Neutrophil (primary cell): Measurements from ENCODE around the gene DOCK3.

Experiments
- H3K27ac ChIP-seq: fragments of 200-600 bp; sonication (generic); 2 replicates; pipeline ENCODE4 v1.5.1; 2016; ENCODE audit warnings: mild to moderate bottlenecking, moderate library complexity
- H3K27me3 ChIP-seq: fragments of 200-600 bp; sonication (generic); 2 replicates; pipeline ENCODE4 v1.6.0; 2016; ENCODE audit warnings: mild to moderate bottlenecking
- H3K36me3 ChIP-seq: fragments of 200-600 bp; sonication (generic); 2 replicates; pipeline ENCODE4 v1.5.1; 2017
- H3K4me1 ChIP-seq, 2 experiments: fragments of 200-600 bp in 1 of 2; sonication (generic) in 1 of 2; 1 replicate in 1 of 2; 2 replicates in 1 of 2; pipeline versions ENCODE4 v1.5.1 to v1.6.1; 2013 to 2016; ENCODE audit warnings: low read depth in 1 of 2, low read length in 1 of 2, mild to moderate bottlenecking in 1 of 2, moderate library complexity in 1 of 2; ENCODE audit not compliant: control insufficient read depth in 1 of 2, insufficient read depth in 1 of 2
- H3K4me3 ChIP-seq, 2 experiments: fragments of 200-600 bp in 1 of 2; sonication (generic) in 1 of 2; 1 replicate in 1 of 2; 2 replicates in 1 of 2; pipeline ENCODE4 v1.5.1; 2013 to 2016; ENCODE audit warnings: low read depth in 1 of 2, low read length in 1 of 2, mild to moderate bottlenecking in 1 of 2, moderate library complexity in 1 of 2
- H3K9me3 ChIP-seq: fragments of 200-600 bp; sonication (generic); 2 replicates; pipeline ENCODE4 v1.5.1; 2016
- TF ChIP-seq, protein P1 (sequence below): fragments of 200-600 bp; sonication (generic); IDR thresholded peaks from 2 replicates; pipeline ENCODE4 v1.5.1; 2016; ENCODE audit warnings: antibody characterized with exemption

Gene DOCK3

DNA sequence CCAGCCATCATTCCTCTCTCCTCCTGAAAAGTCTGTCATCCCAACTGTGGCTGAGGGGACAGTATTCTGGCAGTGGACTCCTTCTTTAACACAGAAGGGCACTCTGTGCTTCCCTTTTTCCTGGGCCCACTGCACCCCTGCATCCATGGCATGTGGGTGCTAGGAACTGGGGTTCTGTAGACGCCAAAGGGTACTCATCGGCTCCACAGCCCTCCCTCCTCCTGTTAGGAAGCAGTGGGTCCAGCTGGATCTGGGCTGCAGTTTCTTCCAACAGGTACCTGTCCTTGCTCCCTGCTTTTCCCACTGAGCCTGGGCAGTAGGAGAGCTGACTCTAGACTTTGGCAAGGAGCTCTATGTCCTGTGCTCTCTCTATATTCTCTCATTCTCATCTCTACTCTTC lies 704.0 kb downstream of the DOCK3 start:
- Histone ChIP-seq H3K27me3 (no peaks in the 10 kb centered on the region), H3K4me1 (peaks cover 0 to 4% of the 10 kb centered on the region in 2 experiments), H3K27ac (no peak overlapping the region), H3K9me3 (no peaks in the 10 kb centered on the region), H3K4me3 (no peak overlapping the region), H3K36me3 (no peaks in the 10 kb centered on the region)
- TF ChIP-seq, protein P1, sequence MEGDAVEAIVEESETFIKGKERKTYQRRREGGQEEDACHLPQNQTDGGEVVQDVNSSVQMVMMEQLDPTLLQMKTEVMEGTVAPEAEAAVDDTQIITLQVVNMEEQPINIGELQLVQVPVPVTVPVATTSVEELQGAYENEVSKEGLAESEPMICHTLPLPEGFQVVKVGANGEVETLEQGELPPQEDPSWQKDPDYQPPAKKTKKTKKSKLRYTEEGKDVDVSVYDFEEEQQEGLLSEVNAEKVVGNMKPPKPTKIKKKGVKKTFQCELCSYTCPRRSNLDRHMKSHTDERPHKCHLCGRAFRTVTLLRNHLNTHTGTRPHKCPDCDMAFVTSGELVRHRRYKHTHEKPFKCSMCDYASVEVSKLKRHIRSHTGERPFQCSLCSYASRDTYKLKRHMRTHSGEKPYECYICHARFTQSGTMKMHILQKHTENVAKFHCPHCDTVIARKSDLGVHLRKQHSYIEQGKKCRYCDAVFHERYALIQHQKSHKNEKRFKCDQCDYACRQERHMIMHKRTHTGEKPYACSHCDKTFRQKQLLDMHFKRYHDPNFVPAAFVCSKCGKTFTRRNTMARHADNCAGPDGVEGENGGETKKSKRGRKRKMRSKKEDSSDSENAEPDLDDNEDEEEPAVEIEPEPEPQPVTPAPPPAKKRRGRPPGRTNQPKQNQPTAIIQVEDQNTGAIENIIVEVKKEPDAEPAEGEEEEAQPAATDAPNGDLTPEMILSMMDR, result no peak

DNA sequence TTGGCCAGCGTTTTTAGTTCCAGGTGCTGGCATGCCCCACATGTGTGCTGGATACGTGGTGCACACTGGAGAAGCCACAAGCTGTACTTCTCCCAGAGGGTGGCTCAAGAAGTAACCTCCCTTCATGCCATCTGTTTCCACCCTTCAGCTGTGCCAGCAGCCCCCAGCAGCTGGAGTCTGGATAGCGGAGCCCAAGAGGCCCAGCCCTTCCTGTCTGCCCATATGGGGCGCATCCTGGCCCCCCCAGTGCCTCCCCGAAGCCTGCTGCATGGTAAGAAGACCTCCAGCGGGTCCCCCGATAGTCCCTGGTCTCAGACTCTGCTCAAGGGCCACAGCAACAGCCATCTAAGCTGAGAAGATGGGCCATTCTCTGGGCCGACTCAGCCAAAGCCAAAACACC lies 704.6 kb downstream of the DOCK3 start:
- Histone ChIP-seq H3K4me3 (no peak overlapping the region), H3K36me3 (no peaks in the 10 kb centered on the region), H3K4me1 (peaks cover 5 to 10% of the 10 kb centered on the region in 2 experiments), H3K27ac (no peak overlapping the region), H3K27me3 (no peaks in the 10 kb centered on the region), H3K9me3 (no peaks in the 10 kb centered on the region)
- TF ChIP-seq, protein P1, result no peak

DNA sequence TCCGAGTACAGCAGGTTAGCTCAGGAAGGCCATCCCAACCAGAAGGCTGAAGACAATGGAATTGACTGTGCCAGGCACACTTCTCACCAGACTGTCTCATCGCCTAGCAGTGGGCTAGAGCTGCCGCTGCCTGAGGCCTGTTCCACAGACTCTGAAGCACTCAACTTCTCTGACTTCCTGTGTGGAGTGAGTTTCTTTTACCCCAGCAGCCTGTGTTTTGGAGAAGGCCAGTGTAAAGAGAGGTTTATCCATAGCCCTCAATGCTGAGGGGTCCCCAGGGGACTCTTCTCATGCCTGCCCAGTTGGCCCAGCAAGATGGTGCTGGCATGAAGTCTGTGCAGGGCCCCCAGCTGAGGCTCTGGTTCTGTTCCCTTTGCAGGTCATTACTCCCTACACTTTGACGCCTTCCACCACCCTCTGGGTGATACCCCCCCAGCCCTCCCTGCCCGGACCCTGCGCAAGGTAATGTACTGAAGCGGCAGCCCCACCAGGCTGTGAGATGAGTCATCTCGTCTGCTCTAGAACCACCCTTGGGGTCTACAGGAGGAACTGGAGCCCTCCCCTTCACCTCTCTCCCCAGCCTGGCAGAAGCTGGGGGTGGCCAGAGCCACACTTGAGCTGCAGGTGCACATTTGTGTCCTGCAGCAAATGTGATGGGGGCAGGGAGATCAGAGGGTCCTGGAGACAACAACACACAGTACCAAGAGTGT lies 705.2 kb downstream of the DOCK3 start:
- Histone ChIP-seq H3K27me3 (no peaks in the 10 kb centered on the region), H3K36me3 (no peaks in the 10 kb centered on the region), H3K4me3 (no peak overlapping the region), H3K27ac (no peak overlapping the region), H3K4me1 (peaks cover 7 to 12% of the 10 kb centered on the region in 2 experiments), H3K9me3 (no peaks in the 10 kb centered on the region)
- TF ChIP-seq, protein P1, result no peak

DNA sequence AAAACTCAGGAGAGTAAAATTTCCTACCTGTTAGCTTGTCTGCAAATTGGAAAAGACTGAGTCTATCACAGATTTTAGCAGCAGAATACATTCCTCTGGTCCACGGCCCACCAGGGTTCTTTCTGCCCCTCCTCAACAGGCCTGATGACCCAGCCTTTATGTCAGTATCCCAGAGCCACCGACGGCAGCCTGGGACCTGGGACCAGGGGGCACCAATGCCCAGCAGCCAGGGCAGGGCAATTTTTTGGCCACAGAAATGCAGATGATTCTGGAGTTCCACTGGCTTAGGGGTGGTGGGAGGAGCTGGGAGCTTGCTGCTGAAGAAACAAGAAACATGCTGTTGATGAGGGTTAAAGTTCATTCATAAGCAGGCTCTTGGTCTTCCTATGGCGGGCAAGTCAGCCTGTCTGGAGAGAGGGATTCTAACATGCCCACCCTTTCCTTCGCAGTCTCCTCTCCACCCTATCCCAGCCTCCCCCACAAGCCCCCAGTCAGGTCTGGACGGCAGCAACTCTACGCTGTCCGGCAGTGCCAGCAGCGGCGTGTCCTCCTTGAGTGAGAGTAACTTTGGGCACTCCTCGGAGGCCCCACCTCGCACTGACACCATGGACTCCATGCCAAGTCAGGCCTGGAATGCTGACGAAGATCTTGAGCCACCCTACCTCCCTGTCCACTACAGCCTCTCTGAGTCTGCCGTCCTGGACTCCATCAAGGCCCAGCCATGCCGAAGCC lies 706.0 kb downstream of the DOCK3 start:
- TF ChIP-seq, protein P1, result no peak
- Histone ChIP-seq H3K9me3 (no peaks in the 10 kb centered on the region), H3K27ac (no peak overlapping the region), H3K4me1 (peaks cover 13 to 16% of the 10 kb centered on the region in 2 experiments), H3K36me3 (no peaks in the 10 kb centered on the region), H3K27me3 (no peaks in the 10 kb centered on the region), H3K4me3 (no peak overlapping the region)

DNA sequence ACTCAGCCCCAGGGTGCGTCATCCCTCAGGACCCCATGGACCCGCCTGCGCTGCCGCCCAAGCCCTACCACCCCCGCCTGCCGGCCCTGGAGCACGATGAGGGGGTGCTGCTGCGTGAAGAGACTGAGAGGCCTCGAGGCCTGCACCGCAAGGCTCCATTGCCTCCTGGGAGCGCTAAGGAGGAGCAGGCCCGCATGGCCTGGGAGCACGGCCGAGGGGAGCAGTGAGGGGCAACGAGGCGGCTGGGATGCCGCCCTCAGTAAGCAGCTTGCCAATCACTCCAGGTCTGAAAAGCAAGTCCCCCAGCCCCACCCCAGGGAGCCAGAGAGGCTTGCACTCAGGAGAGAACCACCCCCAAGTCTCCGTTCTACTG lies 706.6 kb downstream of the DOCK3 start:
- Histone ChIP-seq H3K9me3 (no peaks in the 10 kb centered on the region), H3K4me3 (no peak overlapping the region), H3K27ac (no peak overlapping the region), H3K36me3 (no peaks in the 10 kb centered on the region), H3K27me3 (no peaks in the 10 kb centered on the region), H3K4me1 (peaks cover 18 to 22% of the 10 kb centered on the region in 2 experiments)
- TF ChIP-seq, protein P1, result no peak
